Inferior parietal cortex (tissue), 1 donor: ENCODE data around the gene PNLIP.

ENCODE experiments used
- DNase-seq: peaks from one replicate; pipeline ENCODE4 v3.0.0-alpha.2; 2016; ENCODE audit errors: extremely low spot score

The PNLIP gene

GRCh38 chr10:116545756-116546155 lies at the start of gene PNLIP:
Gene PNLIP (plus strand): TSS chr10:116545931. CDS start chr10:116546093, 162 bp downstream.
- DNase-seq, result no peak

GRCh38 chr10:116504786-116505185 lies 40.9 kb upstream of the PNLIP start:
- DNase-seq, result no peak

GRCh38 chr10:116510565-116510964 lies 35.2 kb upstream of the PNLIP start:
- no peak for DNase-seq

- DNase-seq, result no peak
Measured at GRCh38 chr10:116511365-116511764, 34.4 kb upstream of the PNLIP start.

- peak; percentile 54 for DNase-seq
Measured at GRCh38 chr10:116521424-116522290, 24.1 kb upstream of the PNLIP start.

- DNase-seq, result no peak
Measured at GRCh38 chr10:116522803-116523381, 22.8 kb upstream of the PNLIP start.

- DNase-seq, result no peak
Measured at GRCh38 chr10:116524736-116525135, 21.0 kb upstream of the PNLIP start.

GRCh38 chr10:116526219-116526618 lies 19.5 kb upstream of the PNLIP start:
- DNase-seq, result no peak

GRCh38 chr10:116536810-116537209 lies 8.9 kb upstream of the PNLIP start:
- no peak for DNase-seq

GRCh38 chr10:116538456-116538855 lies 7.3 kb upstream of the PNLIP start:
- no peak for DNase-seq

GRCh38 chr10:116538992-116539391 lies 6.7 kb upstream of the PNLIP start:
- no peak for DNase-seq

- no peak for DNase-seq
Measured at GRCh38 chr10:116540814-116541213, 4.9 kb upstream of the PNLIP start.

- DNase-seq, result no peak
Measured at GRCh38 chr10:116542007-116542677, 3.6 kb upstream of the PNLIP start.

- no peak for DNase-seq
Measured at GRCh38 chr10:116545122-116545521, 609 bp upstream of the PNLIP start.

- DNase-seq, result no peak
Measured at GRCh38 chr10:116548301-116548700, 2.6 kb downstream of the PNLIP start.

- DNase-seq, result no peak
Measured at GRCh38 chr10:116553378-116553980, 7.7 kb downstream of the PNLIP start.

GRCh38 chr10:116554628-116555027 lies 8.9 kb downstream of the PNLIP start:
- no peak for DNase-seq

- no peak for DNase-seq
Measured at GRCh38 chr10:116555880-116556279, 10.1 kb downstream of the PNLIP start.

- no peak for DNase-seq
Measured at GRCh38 chr10:116557305-116557880, 11.7 kb downstream of the PNLIP start.

- no peak for DNase-seq
Measured at GRCh38 chr10:116565534-116565933, 19.8 kb downstream of the PNLIP start.

- no peak for DNase-seq
Measured at GRCh38 chr10:116566932-116567331, 21.2 kb downstream of the PNLIP start.

GRCh38 chr10:116567335-116567734 lies 21.6 kb downstream of the PNLIP start:
- DNase-seq, result no peak
